NCI-H524 treated with DMSO at 0.1 percent for 48 hours (cell line): Measurements from ENCODE around the gene ABCA7.

Experiments
- DNase-seq: peaks from one replicate; lab custom pipeline; 2025; lab: John Stamatoyannopoulos, UW

ABCA7 gene

GRCh38 chr19:1004204-1004802, 35.6 kb upstream of the ABCA7 start:
- no peak for DNase-seq

- no peak for DNase-seq
These were observed 34.9 kb upstream of the ABCA7 start for GRCh38 chr19:1004803-1005664.

- DNase-seq, result no peak
These were observed 33.1 kb upstream of the ABCA7 start for GRCh38 chr19:1006711-1007398.

GRCh38 chr19:1007399-1008251, 32.3 kb upstream of the ABCA7 start:
- no peak for DNase-seq

- no peak for DNase-seq
These were observed 31.5 kb upstream of the ABCA7 start for GRCh38 chr19:1008268-1009040.

- no peak for DNase-seq
These were observed 30.6 kb upstream of the ABCA7 start for GRCh38 chr19:1009041-1009980.

- DNase-seq, result no peak
These were observed 29.8 kb upstream of the ABCA7 start for GRCh38 chr19:1009981-1010538.

- DNase-seq, result no peak
These were observed 29.1 kb upstream of the ABCA7 start for GRCh38 chr19:1010586-1011510.

GRCh38 chr19:1011831-1012333, 28.0 kb upstream of the ABCA7 start:
- no peak for DNase-seq

GRCh38 chr19:1012334-1012733, 27.6 kb upstream of the ABCA7 start:
- DNase-seq, result no peak

GRCh38 chr19:1013218-1013617, 26.7 kb upstream of the ABCA7 start:
- DNase-seq, result no peak

GRCh38 chr19:1014161-1015060, 25.5 kb upstream of the ABCA7 start:
- DNase-seq, result no peak

- no peak for DNase-seq
These were observed 24.7 kb upstream of the ABCA7 start for GRCh38 chr19:1015061-1015781.

GRCh38 chr19:1015782-1016646, 23.9 kb upstream of the ABCA7 start:
- no peak for DNase-seq

GRCh38 chr19:1016647-1017114, 23.2 kb upstream of the ABCA7 start:
- no peak for DNase-seq
